ENCODE results near the gene CYP3A5.
"Not testable (repeated sequence)": the region's sequence is repeated elsewhere in the genome, so short reads cannot be mapped to it uniquely, and the experiment has no call there.

CYP3A5 gene

GRCh38 chr7:99679400-99680191, at the start of gene CYP3A5:
CYP3A5 (minus strand) TSS chr7:99679996; CDS start chr7:99679896, 100 bp downstream.
- Histone ChIP-seq H3K4me3 (peak within 1 kb of the TSS in 5 of 7 experiments; percentile 8 to 18 (median 14)), H3K27ac (peak within 1 kb of the TSS in 7 of 21 experiments; percentile 6 to 59 (median 38))

- H3K27ac ChIP-seq: peak overlapping the region in 1 of 21 experiments; percentile 9
- no peak overlapping the region for H3K4me3 ChIP-seq
Observed at GRCh38 chr7:99728615-99729014, 48.8 kb upstream of the CYP3A5 start.

GRCh38 chr7:99723201-99723600, 43.4 kb upstream of the CYP3A5 start:
- not testable (repeated sequence) for H3K4me3 ChIP-seq, H3K27ac ChIP-seq

DNA sequence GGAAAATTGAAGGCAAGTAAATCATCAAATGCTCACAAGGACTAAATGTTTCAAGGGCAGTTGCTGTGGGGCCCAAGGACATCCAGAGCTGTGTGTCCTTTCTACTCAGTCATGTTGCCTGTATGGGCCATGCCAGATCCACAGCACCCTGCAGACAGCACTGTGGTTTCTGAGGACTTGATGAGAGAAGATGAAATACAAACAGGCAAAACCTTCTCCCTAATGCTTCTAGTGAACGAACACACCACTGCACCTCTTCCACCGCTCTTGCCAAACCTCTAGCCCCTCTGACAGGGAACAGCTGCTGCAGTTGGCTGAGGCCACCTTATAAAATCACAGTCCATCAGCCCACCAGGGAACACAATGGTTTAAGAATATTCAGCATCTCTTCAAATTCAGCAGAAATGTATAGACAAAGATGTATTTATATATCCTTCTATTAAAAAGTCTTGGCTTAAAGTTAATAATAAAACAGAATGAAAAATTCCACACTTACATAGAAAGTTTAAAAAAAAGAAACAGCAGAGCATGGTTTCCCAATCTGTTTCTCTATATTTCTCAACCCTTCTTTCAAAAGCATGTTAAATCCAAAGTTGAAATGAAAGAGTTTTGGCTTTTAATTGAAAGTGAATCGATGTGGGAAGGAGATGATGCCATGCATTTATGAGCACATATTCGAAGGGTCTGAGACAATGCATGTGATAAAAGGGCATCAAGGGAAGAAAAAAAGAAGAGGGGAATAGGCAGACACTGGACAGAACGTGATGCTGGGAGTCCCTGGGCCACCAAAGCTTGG, 41.2 kb upstream of the CYP3A5 start:
- no peak overlapping the region for H3K4me3 ChIP-seq
- H3K27ac ChIP-seq: no peak overlapping the region

DNA sequence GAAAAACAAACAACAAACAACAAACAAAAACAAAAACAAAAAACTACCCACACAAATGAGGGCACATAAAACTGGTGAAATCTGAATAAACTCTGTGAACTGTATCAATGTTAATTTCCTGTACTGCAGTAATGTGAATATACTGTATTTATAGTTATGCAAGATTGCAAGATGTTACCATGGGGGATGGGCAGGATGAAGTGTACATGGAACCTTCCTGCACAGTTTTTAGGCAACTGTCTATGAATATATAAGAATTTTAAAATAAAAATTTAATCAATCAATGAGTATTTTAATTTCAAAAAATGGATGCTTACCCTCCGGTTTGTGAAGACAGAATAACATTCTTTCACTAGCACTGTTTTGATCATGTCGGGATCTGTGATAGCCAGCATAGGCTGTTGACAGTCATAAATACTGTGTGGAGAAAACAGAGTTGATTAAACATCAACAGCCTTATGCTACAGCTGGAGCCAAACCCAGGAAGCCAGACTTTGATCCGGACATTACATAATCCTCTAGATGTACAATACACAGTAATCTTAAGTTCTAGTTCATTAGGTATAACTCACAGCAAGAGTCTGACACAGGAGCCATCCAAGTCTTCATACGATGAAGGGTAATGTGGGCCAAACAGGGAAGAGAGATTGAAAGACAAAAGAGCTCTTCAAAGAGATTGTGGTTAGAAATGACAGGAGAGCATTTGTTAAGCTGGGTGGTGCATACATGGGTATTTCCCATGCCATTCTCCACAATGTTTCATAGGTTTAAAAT, 40.4 kb upstream of the CYP3A5 start:
- no peak overlapping the region for H3K4me3 ChIP-seq
- H3K27ac ChIP-seq: no peak overlapping the region

DNA sequence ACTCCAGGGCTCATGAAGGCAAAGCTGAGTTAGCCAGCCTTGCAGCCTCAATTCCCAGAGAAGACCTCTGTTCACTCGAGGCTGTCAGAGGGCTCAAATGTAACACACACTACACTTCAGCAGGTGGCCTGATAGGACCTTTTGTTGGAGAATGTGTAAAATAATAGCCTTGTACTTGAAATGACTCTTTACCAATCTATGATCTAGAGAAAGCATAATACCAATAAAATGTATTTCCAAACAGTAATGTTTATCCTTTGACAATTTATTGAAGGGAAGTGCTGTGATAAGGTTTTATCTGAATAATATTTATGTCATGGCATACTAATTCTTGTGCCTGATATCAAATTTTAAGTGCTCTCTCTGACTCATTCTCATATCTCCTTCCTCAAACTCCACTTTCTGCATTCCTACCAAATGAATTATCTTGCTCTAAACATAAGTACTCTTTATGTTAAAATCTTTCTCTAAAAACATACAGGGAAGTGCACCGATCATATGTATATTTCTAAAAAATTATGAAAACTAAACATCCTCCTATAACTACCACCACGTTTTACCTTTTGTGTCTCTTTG, 34.3 kb upstream of the CYP3A5 start:
- no peak overlapping the region for H3K27ac ChIP-seq
- no peak overlapping the region for H3K4me3 ChIP-seq

GRCh38 chr7:99709838-99710578, 30.2 kb upstream of the CYP3A5 start:
- H3K27ac ChIP-seq: no peak overlapping the region
- H3K4me3 ChIP-seq: no peak overlapping the region

DNA sequence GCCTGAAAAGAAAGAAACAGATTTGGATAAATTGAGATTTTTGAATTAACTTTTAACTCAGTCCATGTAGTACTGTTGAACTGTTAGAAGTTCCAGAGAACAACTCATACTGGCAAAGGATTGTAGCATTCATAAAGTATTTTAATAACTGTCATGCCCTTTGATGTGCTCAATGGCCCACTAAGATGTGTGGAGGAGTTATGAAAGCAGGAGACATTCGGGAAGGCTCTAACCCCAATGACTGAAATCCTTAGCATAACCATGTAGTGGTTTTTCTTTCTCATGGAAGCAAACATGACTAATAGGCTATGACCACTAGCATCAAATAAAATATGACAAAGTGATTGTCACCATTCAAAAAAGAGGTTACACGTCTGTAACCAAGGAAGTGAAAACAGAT, 29.5 kb upstream of the CYP3A5 start:
- H3K4me3 ChIP-seq: no peak overlapping the region
- H3K27ac ChIP-seq: no peak overlapping the region

DNA sequence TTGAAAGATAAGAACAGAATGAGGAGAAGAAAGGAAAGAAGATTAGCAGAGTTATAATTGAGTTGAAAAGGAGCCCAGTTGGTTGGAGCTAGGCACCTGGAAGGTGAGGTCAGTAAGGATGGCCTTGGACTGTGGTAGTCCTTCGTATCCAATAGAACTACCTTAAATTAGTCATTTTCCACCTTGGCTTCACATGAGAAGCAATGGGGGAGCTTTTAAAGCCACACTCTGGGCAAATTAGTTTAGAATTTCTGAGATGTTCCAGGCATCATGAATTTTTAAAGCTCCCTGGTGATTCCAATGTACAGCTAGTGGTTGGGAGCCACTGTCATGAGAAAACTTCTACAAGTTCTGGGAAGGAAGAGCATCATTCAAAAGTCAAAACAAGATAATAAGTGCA, 27.3 kb upstream of the CYP3A5 start:
- H3K4me3 ChIP-seq: no peak overlapping the region
- no peak overlapping the region for H3K27ac ChIP-seq

DNA sequence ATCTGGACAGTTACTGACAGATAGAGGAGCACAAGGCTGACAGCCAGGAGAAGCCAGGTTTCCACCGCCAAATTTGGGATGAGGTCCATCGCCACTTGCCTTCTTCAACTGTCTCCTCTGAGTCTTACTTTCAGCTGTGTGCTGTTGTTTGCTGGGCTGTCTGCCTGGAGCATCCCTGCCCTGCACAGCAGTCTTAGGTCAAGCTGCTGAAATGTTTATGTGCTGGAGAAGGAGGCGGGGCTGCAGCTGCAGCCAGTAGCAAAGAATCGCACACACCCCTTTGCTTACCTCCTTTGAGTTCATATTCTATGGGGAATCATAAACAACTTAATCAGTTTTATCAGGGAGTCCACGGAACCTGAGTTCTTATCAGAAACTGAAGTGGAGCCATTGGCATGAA, 20.1 kb upstream of the CYP3A5 start:
- peak overlapping the region in 1 of 21 experiments; percentile 30 for H3K27ac ChIP-seq
- no peak overlapping the region for H3K4me3 ChIP-seq

DNA sequence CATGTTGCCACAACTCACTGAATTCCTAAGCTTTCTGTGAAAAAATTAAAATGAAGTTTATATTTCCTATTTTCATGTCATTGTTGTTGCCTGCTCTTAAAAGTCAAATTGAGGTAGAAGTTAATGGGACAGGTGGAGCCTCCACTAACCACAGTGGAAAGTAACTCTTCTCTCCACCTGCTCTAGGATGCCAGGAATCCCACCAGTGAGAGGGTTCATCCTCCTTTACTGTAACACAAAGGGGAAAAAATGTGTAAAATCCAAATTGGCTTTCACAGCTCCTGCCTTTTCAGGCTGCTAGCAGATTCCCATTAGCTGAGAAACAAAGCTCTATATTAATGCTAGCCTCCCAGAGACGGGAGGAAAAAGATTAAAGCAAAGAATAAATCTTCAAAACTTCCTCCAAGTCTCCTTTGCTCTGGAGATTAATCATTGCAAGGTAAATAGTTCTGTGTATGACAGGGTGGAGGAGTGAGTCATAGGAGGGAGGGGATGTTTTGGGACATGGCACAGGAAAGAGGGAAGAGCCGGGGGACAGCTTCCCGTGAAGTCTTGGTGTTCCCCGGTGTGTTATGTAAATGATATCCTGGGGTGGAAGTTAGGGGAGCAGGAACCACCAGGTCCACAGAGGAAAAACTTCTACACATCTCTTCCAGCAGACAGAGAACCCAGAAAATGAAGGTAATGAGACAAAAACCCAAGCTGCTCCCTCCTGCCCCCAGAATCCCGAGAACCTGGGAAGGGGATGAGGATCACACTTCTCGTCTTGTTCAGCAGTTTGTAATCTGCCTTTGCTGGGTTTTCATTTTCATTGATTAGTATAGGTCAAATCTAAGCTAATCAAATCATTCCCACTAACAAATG, 19.3 kb upstream of the CYP3A5 start:
- not testable (repeated sequence) for H3K4me3 ChIP-seq
- H3K27ac ChIP-seq: peak overlapping the region in 1 of 21 experiments; percentile 30

DNA sequence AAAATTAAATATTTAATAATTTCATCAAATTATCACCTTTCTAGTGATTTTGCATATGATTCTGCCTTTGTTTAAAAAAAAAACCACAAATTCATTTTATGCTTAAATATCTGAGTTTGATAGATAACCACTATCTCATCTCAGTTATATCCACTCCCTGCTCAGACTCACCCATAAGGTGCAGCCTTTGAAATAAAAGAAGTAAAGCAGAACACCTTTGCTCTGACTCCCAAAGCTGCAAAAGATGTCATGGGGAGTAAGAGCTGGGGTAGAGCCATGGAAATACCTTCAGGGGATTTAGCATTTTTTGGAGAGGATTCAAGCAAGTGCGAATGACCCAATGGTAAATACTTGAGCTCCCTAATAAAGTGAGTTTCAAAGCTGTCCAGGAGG, 15.1 kb upstream of the CYP3A5 start:
- H3K4me3 ChIP-seq: no peak overlapping the region
- no peak overlapping the region for H3K27ac ChIP-seq

DNA sequence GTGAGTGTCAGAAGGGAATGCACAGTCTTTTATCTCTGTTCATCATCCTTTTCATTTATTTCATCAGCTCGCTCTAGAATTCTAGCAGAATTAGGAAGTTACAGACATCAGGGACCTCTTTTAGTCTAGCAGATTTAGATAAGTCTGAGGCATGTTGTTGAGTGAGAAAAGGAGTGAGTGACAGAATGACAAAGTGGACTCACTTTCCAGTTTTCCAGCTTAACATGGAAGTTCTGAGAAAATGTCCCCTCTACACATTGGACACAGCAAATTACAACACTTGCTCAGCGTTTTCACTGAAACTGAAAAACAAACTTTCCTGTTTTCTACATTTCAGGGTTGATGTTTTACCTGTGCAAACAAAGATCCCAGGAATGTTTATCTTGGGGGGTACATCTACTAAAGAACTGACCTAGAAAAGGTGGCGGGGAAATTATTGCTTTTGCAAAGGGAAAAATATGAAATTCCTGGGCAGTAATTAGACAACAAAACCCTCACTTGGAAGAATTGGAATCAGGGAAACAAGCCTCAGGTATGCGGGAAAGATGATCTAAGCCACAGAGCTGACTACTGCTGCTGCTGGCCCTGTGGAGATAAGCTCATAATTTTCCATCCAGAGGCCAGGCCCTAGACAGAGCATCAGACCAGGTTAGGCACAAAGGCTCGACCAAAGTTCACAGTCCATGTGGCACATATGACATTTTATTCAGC, 14.6 kb upstream of the CYP3A5 start:
- Histone ChIP-seq H3K27ac (no peak overlapping the region), H3K4me3 (no peak overlapping the region)

- H3K4me3 ChIP-seq: no peak overlapping the region
- peak overlapping the region in 1 of 21 experiments; percentile 15 for H3K27ac ChIP-seq
Observed at GRCh38 chr7:99693427-99694200, 13.8 kb upstream of the CYP3A5 start.

DNA sequence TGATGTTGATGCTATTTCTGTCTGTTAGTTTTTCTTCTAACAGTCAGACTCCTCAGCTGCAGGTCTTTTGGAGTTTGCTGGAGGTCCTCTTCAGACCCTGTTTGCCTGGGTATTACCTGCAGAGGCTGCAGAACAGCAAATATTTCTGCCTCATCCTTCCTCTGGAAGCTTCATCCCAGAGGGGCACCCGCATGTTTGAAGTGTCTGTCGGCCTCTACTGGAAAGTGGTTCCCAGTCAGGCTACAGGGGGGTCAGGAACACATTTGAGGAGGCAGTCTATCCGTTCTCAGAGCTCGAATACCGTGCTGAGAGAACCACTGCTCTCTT, 13.3 kb upstream of the CYP3A5 start:
- Histone ChIP-seq H3K27ac (peak overlapping the region in 1 of 21 experiments; percentile 15), H3K4me3 (no peak overlapping the region)

DNA sequence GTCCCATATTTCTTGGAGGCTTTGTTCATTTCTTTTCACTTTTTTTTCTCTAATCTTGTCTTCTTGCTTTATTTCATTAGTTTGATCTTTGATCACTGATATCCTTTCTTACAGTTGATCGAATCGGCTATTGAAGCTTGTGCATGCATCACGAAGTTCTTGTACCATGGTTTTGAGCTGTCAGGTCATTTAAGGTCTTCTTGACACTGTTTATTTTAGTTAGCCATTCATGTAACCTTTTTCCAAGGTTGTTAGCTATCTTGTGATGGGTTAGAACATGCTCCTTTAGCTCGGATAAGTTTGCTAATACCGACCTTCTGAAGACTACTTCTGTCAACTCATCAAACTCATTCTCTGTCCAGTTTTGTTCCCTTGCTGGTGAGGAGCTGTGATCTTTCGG, 12.8 kb upstream of the CYP3A5 start:
- not testable (repeated sequence) for H3K4me3 ChIP-seq, H3K27ac ChIP-seq

DNA sequence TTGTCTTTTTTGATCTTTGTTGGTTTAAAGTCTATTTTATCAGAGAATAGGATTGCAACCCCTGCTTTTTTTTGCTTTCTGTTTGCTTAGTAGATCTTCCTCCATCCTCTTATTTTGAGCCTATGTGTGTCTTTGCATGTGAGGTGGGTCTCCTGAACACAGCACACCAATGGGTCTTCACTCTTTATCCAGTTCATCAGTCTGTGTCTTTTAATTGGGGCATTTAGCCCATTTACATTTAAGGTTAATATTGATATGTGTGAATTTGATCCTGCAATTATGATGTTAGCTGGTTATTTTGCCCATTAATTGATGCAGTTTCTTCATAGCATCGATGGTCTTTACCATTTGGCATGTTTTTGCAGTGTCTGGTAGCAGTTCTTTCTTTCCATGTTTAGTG, 11.9 kb upstream of the CYP3A5 start:
- not testable (repeated sequence) for H3K27ac ChIP-seq, H3K4me3 ChIP-seq
